SK-N-SH (cell line): ENCODE results near the gene ABHD2. TPM values are rescaled to one million over a fixed set of nuclear protein-coding genes. Genes with fewer than 3 reads are reported as not detected.

Experiments
- CTCF ChIA-PET: fragments of 300-600, 350-600 bp; formaldehyde crosslinking; extraction: SDS; loops from one replicate; lab custom pipeline; 2021; lab: Yijun Ruan, JAX
- POLR2A ChIA-PET: fragments of 350-600 bp; sonication (Branson Sonifier 250); formaldehyde crosslinking; extraction: SDS; loops from one replicate; lab custom pipeline; 2020; ENCODE audit warnings: antibody characterized with exemption, inconsistent platforms; lab: Yijun Ruan, JAX
- DNase-seq: peaks from one replicate; pipeline ENCODE4 v3.0.0; 2012
- H2AFZ ChIP-seq: fragments of 200-600 bp; sonication (generic); 2 replicates; pipeline ENCODE4 v1.8.1; 2016; ENCODE audit warnings: antibody characterized with exemption, mild to moderate bottlenecking, low read depth
- H3F3A ChIP-seq: fragments of 200-600 bp; sonication (generic); replicated peaks from 2 replicates; pipeline ENCODE3; 2016; ENCODE audit warnings: antibody characterized with exemption, mild to moderate bottlenecking; ENCODE audit not compliant: insufficient read depth
- H3K27ac ChIP-seq, 2 experiments: fragments of 200-500 bp in 1 of 2; fragments of 200-600 bp in 1 of 2; sonication (Bioruptor generic) in 1 of 2; sonication (generic), shearing (Covaris generic) in 1 of 2; 2 replicates each; pipeline versions ENCODE4 v1.5.1 to v1.6.1; 2014 to 2016; ENCODE audit warnings: low read depth in 2 of 2, inconsistent platforms in 1 of 2, low read length in 1 of 2, mild to moderate bottlenecking in 1 of 2, mixed read lengths in 1 of 2
- H3K27me3 ChIP-seq: fragments of 200-600 bp; sonication (generic), shearing (Covaris generic); 2 replicates; pipeline ENCODE4 v1.6.1; 2016; ENCODE audit warnings: mixed run types; ENCODE audit not compliant: insufficient read depth
- H3K36me3 ChIP-seq, 2 experiments: fragments of 200-500 bp in 1 of 2; fragments of 200-600 bp in 1 of 2; sonication (Bioruptor generic) in 1 of 2; sonication (generic) in 1 of 2; replicated peaks in 1 of 2; 2 replicates each; pipeline versions ENCODE3 to v1.5.1; 2014 to 2016; ENCODE audit warnings: low read length in 1 of 2, mild to moderate bottlenecking in 1 of 2; ENCODE audit not compliant: insufficient read depth in 2 of 2, control insufficient read depth in 1 of 2
- H3K4me1 ChIP-seq, 2 experiments: fragments of 200-500 bp in 1 of 2; fragments of 200-600 bp in 1 of 2; sonication (Bioruptor generic) in 1 of 2; sonication (generic), shearing (Covaris generic) in 1 of 2; 2 replicates each; pipeline versions ENCODE4 v1.5.1 to v1.6.1; 2014 to 2016; ENCODE audit warnings: low read depth in 1 of 2, low read length in 1 of 2, mixed run types in 1 of 2; ENCODE audit not compliant: insufficient read depth in 2 of 2, control insufficient read depth in 1 of 2
- H3K4me2 ChIP-seq: fragments of 200-600 bp; sonication (generic), shearing (Covaris generic); 2 replicates; pipeline ENCODE4 v1.6.1; 2017; ENCODE audit warnings: mixed run types
- H3K4me3 ChIP-seq, 2 experiments: fragments of 200-500 bp in 1 of 2; fragments of 200-600 bp in 1 of 2; sonication (Bioruptor generic) in 1 of 2; sonication (generic), shearing (Covaris generic) in 1 of 2; 2 replicates each; pipeline versions ENCODE4 v1.5.1 to v1.8.1; 2014 to 2016; ENCODE audit warnings: low read depth in 2 of 2, inconsistent platforms in 1 of 2, low read length in 1 of 2, mild to moderate bottlenecking in 1 of 2, mixed read lengths in 1 of 2, moderate library complexity in 1 of 2
- H3K79me2 ChIP-seq: fragments of 200-600 bp; sonication (generic); 2 replicates; pipeline ENCODE4 v1.8.1; 2017; ENCODE audit warnings: mild to moderate bottlenecking; ENCODE audit not compliant: insufficient read depth
- H3K9ac ChIP-seq: fragments of 200-600 bp; sonication (generic); 2 replicates; pipeline ENCODE4 v1.6.1; 2017; ENCODE audit warnings: mixed run types
- H3K9me2 ChIP-seq: fragments of 200-600 bp; sonication (generic); 2 replicates; pipeline ENCODE4 v1.6.1; 2017; ENCODE audit warnings: mixed run types
- H3K9me3 ChIP-seq: fragments of 200-600 bp; sonication (generic); 2 replicates; pipeline ENCODE4 v1.6.1; 2017; ENCODE audit warnings: mixed run types, mild to moderate bottlenecking, moderate library complexity
- H4K20me1 ChIP-seq: fragments of 200-600 bp; sonication (generic); 2 replicates; pipeline ENCODE4 v1.6.1; 2017; ENCODE audit warnings: mild to moderate bottlenecking, mixed run types; ENCODE audit not compliant: insufficient read depth
- CHD2 ChIP-seq: fragments of 150-350 bp; IDR thresholded peaks from 2 replicates; pipeline ENCODE4 v1.6.1; 2018; ENCODE audit warnings: low read length; ENCODE audit not compliant: partially characterized antibody
- EZH2phosphoT487 ChIP-seq: fragments of 200-600 bp; sonication (generic); IDR thresholded peaks from 2 replicates; pipeline ENCODE4 v1.6.1; 2017; ENCODE audit warnings: low read depth, mixed run types, mild to moderate bottlenecking, antibody characterized with exemption, moderate library complexity, borderline replicate concordance
- FOSL2 ChIP-seq: IDR thresholded peaks from 2 replicates; pipeline ENCODE4 v1.4.0; 2012; ENCODE audit warnings: low read depth, mild to moderate bottlenecking, moderate library complexity, borderline replicate concordance
- GATA2 ChIP-seq: sonication (generic); formaldehyde crosslinking; IDR thresholded peaks from 2 replicates; pipeline ENCODE4 v1.5.0; 2020; ENCODE audit warnings: mild to moderate bottlenecking, missing genetic modification reagents
- IRF3 ChIP-seq: fragments of 150-350 bp; IDR thresholded peaks from 2 replicates; pipeline ENCODE4 v1.6.1; 2016; ENCODE audit warnings: mild to moderate bottlenecking, low read depth, low read length
- MEF2A ChIP-seq: IDR thresholded peaks from 2 replicates; pipeline ENCODE4 v1.4.0; 2012; ENCODE audit warnings: low read depth, borderline replicate concordance
- NFIC ChIP-seq: IDR thresholded peaks from 2 replicates; pipeline ENCODE4 v1.4.0; 2012; ENCODE audit warnings: borderline replicate concordance
- POLR2AphosphoS5 ChIP-seq: IDR thresholded peaks from 2 replicates; pipeline ENCODE4 v1.6.1; 2012; ENCODE audit warnings: low read depth, low read length
- RCOR1 ChIP-seq: fragments of 150-350 bp; IDR thresholded peaks from 2 replicates; pipeline ENCODE4 v1.6.1; 2017; ENCODE audit warnings: antibody characterized with exemption, low read length
- RFX5 ChIP-seq: IDR thresholded peaks from 2 replicates; pipeline ENCODE4 v1.6.1; 2012; ENCODE audit warnings: mild to moderate bottlenecking, improper control_type of control experiment, low read length
- RXRA ChIP-seq: IDR thresholded peaks from 2 replicates; pipeline ENCODE4 v1.4.0; 2012; ENCODE audit warnings: low read depth, mild to moderate bottlenecking, borderline replicate concordance
- SIN3A ChIP-seq: IDR thresholded peaks from 2 replicates; pipeline ENCODE4 v1.6.1; 2012; ENCODE audit warnings: low read depth, mild to moderate bottlenecking, low read length, moderate library complexity, borderline replicate concordance
- SMC3 ChIP-seq: IDR thresholded peaks from 2 replicates; pipeline ENCODE4 v1.6.1; 2012; ENCODE audit warnings: low read depth, low read length, improper control_type of control experiment
- WGBS: methylation state at CpG from one replicate; pipeline ENCODE4 v1.1.6; 2017; ENCODE audit warnings: low lambda C conversion rate; 5-methylcytosine and 5-hydroxymethylcytosine counted together
- polyA plus RNA-seq, 3 experiments: library from polyadenylated mRNA; depleted of rRNA; stranded (reverse); fragments of >200 nt; gene quantifications; 2 replicates each; pipeline ENCODE4 v1.2.3, GENCODE V29; 2012
- TF ChIP-seq, protein P1 (sequence below): IDR thresholded peaks from 2 replicates; pipeline ENCODE4 v1.4.0; 2012; ENCODE audit warnings: low read depth
- TF ChIP-seq, protein P2 (sequence below): IDR thresholded peaks from 2 replicates; pipeline ENCODE4; 2012
- TF ChIP-seq, protein P3 (sequence below): IDR thresholded peaks from 2 replicates; pipeline ENCODE4 v1.6.1; 2012; ENCODE audit warnings: mild to moderate bottlenecking, low read depth, low read length, moderate library complexity

Gene ABHD2
- polyA plus RNA-seq, 1 of the 3 experiments (the other 2 are of a cell fraction) = 19.2 TPM

DNA sequence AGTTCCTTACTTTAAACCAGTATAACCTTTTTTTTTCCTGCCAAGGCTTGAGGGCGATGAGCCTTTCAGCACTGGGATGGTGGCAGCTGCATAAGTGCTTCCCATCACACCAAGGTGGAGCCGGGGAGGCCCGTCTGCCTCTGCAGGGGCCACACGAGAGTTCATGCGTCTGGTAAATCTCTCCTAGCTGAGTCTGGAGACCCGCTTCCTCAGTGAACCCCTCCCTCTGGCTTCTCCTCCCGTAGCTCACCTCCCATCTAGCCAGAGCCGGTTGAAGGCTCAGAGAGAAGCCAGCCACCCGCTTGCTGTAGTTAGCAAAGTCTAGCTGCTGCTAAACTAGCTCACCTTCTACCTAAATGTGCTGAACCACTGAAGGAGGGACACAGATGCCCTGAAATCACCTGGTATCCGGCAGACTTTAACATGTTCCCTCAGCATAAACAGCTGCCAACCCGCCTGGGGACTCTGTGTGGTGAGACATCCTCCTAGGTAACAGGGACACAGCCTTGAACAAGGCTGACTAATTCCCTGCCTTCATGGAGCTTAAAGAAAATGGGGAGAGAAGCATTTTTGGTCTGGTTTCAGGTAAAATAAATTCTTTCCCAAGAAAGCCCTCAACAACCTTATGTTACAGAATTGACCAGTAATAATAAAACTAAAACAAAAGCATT lies 90.2 kb downstream of the ABHD2 start:
- DNase-seq = no peak
- H3F3A ChIP-seq = no peaks in the 10 kb centered on the region
- peaks cover 0 to 2% of the 10 kb centered on the region in 2 experiments; a peak in 1 of 4 replicates for H3K4me1 ChIP-seq
- H3K27ac ChIP-seq = no peak overlapping the region
- no peaks in the 10 kb centered on the region for H4K20me1 ChIP-seq
- POLR2A ChIA-PET = interaction anchor here (0.5 kb wide), 1 partner anchor 107 kb away, joined by 3 read pairs; no protein-coding TSS in a partner anchor
- H3K9me3 ChIP-seq = no peaks in the 10 kb centered on the region
- H3K4me3 ChIP-seq = no peak overlapping the region
- no peaks in the 10 kb centered on the region for H3K79me2 ChIP-seq
- H3K9ac ChIP-seq = no peak overlapping the region
- H3K27me3 ChIP-seq = no peaks in the 10 kb centered on the region
- H2AFZ ChIP-seq = no peak overlapping the region
- TF ChIP-seq CHD2 (no peak), EZH2phosphoT487 (no peak), SMC3 (no peak), RCOR1 (no peak), SIN3A (no peak), GATA2 (CRISPR knock-in tag) (no peak), POLR2AphosphoS5 (no peak), RFX5 (no peak), NFIC (no peak), IRF3 (no peak), FOSL2 (no peak), MEF2A (no peak), RXRA (no peak)
- TF ChIP-seq, protein P1, sequence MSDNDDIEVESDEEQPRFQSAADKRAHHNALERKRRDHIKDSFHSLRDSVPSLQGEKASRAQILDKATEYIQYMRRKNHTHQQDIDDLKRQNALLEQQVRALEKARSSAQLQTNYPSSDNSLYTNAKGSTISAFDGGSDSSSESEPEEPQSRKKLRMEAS = no peak
- TF ChIP-seq, protein P2, sequence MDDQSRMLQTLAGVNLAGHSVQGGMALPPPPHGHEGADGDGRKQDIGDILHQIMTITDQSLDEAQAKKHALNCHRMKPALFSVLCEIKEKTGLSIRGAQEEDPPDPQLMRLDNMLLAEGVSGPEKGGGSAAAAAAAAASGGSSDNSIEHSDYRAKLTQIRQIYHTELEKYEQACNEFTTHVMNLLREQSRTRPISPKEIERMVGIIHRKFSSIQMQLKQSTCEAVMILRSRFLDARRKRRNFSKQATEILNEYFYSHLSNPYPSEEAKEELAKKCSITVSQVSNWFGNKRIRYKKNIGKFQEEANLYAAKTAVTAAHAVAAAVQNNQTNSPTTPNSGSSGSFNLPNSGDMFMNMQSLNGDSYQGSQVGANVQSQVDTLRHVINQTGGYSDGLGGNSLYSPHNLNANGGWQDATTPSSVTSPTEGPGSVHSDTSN = no peak
- TF ChIP-seq, protein P3, sequence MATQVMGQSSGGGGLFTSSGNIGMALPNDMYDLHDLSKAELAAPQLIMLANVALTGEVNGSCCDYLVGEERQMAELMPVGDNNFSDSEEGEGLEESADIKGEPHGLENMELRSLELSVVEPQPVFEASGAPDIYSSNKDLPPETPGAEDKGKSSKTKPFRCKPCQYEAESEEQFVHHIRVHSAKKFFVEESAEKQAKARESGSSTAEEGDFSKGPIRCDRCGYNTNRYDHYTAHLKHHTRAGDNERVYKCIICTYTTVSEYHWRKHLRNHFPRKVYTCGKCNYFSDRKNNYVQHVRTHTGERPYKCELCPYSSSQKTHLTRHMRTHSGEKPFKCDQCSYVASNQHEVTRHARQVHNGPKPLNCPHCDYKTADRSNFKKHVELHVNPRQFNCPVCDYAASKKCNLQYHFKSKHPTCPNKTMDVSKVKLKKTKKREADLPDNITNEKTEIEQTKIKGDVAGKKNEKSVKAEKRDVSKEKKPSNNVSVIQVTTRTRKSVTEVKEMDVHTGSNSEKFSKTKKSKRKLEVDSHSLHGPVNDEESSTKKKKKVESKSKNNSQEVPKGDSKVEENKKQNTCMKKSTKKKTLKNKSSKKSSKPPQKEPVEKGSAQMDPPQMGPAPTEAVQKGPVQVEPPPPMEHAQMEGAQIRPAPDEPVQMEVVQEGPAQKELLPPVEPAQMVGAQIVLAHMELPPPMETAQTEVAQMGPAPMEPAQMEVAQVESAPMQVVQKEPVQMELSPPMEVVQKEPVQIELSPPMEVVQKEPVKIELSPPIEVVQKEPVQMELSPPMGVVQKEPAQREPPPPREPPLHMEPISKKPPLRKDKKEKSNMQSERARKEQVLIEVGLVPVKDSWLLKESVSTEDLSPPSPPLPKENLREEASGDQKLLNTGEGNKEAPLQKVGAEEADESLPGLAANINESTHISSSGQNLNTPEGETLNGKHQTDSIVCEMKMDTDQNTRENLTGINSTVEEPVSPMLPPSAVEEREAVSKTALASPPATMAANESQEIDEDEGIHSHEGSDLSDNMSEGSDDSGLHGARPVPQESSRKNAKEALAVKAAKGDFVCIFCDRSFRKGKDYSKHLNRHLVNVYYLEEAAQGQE = no peak
- no peaks in the 10 kb centered on the region for H3K9me2 ChIP-seq
- CTCF ChIA-PET = interaction anchor here (0.6 to 13.4 kb wide), 48 partner anchors 10 to 521 kb away, joined by 3 to 363 read pairs (median 7); partner anchors contain the start of gene ABHD2
- no peak overlapping the region for H3K4me2 ChIP-seq
- 88% methylated on average over 11 of the region's 11 CpGs for WGBS
- peaks cover 8 to 47% of the 10 kb centered on the region in 2 experiments for H3K36me3 ChIP-seq
